HG03521 (cell line): ENCODE measurements around the gene GNG7.
"Not testable (repeated sequence)": the region's sequence is repeated elsewhere in the genome, so short reads cannot be mapped to it uniquely, and the experiment has no call there.

Experiments used
- ATAC-seq: cut with Tn5 transposase; IDR thresholded peaks from one replicate; pipeline ENCODE4 v1.9.1; 2021; ENCODE audit warnings: mild to moderate bottlenecking, moderate library complexity; ENCODE audit not compliant: unreplicated experiment

GNG7 gene

GRCh38 chr19:2493448-2493847, 209.0 kb downstream of the GNG7 start:
- not testable (repeated sequence) for ATAC-seq

DNA sequence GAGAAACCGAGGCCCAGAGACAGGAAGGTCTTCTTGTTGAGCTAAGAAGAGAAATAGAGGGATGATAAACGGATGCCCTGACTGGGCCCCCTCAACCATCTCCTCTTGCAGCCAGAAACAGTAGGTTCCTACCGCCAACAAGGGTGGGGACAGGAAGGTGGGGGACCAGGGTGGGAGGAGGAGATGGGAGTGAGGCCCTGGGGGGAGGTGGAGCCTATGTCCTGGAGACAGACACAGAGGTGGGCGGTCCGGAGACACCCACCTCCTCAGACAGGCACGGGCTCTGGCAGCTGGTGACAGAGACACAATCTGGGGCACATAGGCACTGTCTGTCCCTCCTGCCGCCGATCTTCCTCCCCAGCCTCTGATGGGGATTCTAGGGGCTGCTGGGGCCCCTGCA, 209.6 kb downstream of the GNG7 start:
- ATAC-seq = no peak

GRCh38 chr19:2491130-2491801, 211.2 kb downstream of the GNG7 start:
- ATAC-seq = no peak

DNA sequence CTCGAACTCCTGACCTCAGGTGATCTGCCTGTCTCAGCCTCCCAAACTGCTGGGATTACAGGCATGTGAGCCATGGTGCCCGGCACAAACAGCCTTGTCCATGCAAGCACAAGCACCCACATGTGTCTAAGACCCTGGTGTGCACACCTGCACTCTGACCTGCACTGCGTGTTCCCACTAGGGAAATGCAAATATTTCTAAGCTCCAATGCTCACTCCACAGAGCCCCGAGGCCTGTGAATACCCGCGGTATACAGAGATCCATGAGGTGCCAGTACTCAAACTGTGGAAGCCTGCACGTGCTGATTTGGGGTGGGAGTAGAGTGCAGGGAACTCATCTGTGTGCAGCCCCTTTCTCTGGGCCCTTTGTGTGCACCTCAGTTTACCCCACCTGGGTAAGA, 211.8 kb downstream of the GNG7 start:
- ATAC-seq = no peak

DNA sequence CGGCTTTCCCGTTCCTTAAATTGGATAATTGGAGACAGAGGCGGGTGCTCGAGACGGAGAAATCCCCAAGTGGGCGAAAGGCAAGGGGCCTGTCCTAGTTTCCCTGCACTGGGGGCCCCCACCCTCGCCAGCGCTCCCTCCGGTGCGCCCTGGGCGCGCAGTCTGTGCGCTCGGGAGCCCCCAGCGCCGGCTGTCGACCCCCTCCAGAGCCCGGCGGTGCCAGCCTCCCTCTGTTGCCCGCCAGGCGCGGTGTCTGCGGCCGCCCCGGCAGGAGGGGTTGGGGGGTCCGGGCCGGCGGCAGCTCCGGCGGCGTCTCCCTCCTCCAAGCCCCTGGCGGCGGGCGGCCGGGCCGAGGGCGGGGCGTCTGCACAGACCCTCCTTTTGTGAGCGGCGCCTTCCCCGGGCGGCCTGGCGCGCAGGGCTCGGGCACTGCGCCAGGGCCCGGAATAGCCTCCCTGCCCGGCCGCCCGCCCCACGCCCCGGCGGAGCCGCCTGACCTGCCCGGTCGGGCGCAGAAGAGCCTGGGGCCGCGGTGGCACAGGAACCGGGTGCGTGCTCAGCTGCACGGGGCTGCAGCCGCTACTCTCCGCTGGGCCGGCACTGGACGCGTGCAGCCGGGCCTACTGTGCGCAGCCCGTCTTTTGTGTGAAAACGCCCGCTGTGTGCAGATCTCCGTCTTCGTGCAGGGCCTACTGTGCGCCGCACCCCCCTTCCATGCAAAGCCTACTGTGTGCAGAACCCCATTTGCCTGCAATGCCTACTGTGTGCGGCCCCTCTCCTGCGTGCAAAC, 213.4 kb downstream of the GNG7 start:
- no peak for ATAC-seq

GRCh38 chr19:2488405-2488941, 214.0 kb downstream of the GNG7 start:
- ATAC-seq = no peak

GRCh38 chr19:2487842-2488241, 214.7 kb downstream of the GNG7 start:
- no peak for ATAC-seq

DNA sequence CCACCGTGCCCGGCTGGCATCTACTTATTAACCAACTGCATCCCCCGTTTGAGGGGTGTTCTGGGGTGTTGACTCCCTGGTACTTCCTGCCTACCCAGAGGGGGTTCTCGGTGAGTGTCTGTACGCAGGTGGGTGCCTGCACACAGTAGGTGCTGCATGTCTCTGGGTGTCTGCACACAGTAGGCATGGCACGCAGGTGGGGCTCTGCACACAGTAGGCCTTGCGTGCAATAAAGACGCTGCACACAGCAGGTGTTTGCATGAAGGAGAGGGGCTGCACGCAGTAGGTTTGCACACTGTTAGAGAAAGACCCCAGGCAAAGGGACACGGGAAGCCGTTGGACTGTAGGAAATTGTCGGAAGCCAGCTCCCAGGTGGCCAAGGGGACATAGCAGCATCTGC, 215.4 kb downstream of the GNG7 start:
- no peak for ATAC-seq

GRCh38 chr19:2485428-2485827, 217.1 kb downstream of the GNG7 start:
- no peak for ATAC-seq

GRCh38 chr19:2484178-2484937, 218.1 kb downstream of the GNG7 start:
- ATAC-seq = no peak

DNA sequence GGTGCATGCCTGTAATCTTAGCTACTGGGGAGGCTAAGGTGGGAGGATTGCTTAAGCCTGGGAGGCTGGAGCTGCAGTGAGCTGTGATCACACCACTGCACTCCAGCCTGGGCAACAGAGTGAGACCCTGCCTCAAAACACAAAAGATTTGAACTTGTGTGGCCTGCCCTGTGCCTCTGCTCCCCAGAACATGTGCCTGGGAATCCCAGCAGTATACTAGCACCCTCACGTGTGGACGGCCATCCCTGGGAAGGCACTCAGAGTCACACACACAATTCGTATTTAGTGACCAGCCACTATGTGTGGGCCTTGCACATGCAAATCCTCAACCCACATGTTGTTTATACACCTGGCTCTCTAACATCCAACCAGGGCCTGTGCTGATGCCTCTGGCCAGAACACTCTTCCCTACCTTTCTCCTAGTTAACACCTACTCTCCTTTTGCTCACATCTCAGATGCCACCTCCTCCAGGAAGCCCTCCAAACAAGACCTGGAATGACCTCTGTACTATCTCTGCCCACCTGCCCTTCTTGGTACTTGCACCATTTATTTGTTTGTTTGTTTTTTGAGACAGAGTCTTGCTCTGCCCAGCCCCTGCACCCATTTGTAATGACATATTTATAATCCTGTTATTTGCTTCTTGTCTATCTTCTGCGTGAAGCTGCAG, 218.9 kb downstream of the GNG7 start:
- no peak for ATAC-seq

GRCh38 chr19:2483084-2483483, 219.4 kb downstream of the GNG7 start:
- no peak for ATAC-seq

DNA sequence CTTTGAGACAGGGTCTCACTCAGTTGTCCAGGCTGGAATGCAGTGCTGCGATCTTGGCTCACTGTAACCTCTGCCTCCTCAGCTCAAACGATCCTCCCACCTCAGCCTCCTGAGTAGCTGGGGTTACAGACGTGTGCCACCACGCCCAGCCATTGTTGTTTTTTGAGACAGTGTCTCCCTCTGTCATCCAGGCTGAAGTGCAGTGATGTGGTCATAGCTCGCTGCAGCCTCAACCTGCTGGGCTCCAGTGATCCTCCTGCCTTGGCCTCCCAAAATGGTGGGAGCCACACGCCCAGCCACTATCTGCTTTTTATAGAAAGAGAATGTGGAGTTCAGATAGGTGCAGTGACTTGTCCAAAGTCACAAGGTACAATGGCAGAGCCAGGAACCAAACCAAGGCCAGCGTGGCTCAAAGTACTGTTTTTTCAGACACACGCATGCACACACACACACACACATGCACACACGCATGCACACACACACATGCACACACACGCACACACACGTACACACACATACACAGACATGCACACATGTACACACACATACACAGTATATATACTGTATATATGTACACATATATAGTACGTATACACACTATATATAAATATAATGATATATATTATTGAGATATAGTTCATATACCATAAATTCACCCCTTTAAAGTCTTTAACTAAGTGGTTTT, 220.0 kb downstream of the GNG7 start:
- no peak for ATAC-seq

DNA sequence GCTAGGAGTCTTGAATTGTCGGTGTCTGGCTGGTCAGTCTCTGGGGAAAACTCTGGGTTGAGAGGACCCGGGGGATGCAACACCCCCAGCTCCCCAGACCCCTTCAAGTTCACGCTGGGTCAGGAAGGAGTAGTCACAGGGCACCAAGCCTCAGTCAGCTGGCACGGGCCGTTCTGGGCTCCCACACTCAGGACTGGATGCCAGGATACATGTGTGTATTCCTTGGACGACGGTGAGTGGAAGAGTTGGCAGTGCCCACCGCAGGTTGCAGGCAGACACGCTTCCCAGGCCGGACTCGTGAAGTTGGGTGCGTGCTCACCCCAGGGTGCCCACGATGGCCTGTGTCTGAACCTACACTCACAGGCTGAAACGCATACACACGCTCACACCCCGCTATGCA, 221.0 kb downstream of the GNG7 start:
- ATAC-seq = no peak

GRCh38 chr19:2479556-2480194, 222.8 kb downstream of the GNG7 start:
- no peak for ATAC-seq

- no peak for ATAC-seq
Measured at GRCh38 chr19:2478756-2479555, 223.5 kb downstream of the GNG7 start.

- ATAC-seq = no peak
Measured at GRCh38 chr19:2478278-2478755, 224.2 kb downstream of the GNG7 start.

- no peak for ATAC-seq
Measured at GRCh38 chr19:2477732-2478191, 224.7 kb downstream of the GNG7 start.
